ENCODE results near the gene SECTM1. TPM values are rescaled to one million over a fixed set of nuclear protein-coding genes. Genes with fewer than 3 reads are reported as not detected.

SECTM1 gene
- total RNA-seq, 2 donors from 2014 or later: not detected

DNA sequence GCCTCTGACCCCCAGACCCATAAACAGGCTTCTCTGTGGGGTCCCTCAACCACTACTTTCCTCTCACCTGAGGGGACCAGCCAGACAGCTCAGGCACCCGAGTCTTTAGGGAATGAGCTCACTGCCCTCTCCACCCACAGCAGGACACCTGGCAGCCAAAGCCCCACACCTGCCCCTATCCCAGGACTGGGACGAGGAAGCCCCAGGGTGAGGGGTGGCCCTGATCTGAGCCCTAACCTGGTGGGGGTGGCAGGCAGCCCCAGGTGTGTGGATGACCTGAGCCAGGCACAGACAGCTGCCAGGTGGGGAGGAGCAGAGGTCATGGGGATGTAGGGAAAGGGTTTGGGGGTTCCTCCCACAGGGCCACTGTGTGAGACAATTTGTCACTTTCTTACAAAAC, 23.8 kb upstream of the SECTM1 start:
- 97% methylated on average over 2 of the region's 2 CpGs; no CpG with 5 or more reads in 1 of the 2 experiments for WGBS, 2 experiments (ENCODE audit: insufficient coverage in 1 of 2, insufficient read length in 1 of 2)
- H3K36me3 Mint-ChIP-seq (ENCODE audit: low read depth): no peaks in the 10 kb centered on the region
- no peaks in the 10 kb centered on the region for H3K36me3 ChIP-seq (ENCODE audit: control insufficient read depth, insufficient read depth, low read length)
- no peak overlapping the region for H3K27ac ChIP-seq (ENCODE audit: low read depth, low read length)
- no peak for DNase-seq
- H3K27me3 Mint-ChIP-seq (ENCODE audit: insufficient read depth): peaks cover 18% of the 10 kb centered on the region
- H3K9me3 ChIP-seq (ENCODE audit: control insufficient read depth, low read length): no peaks in the 10 kb centered on the region
- H3K9me3 Mint-ChIP-seq: no peaks in the 10 kb centered on the region
- H3K9ac ChIP-seq (ENCODE audit: extremely low read depth, low read length, poor library complexity, severe bottlenecking): no peak overlapping the region
- TF ChIP-seq, protein P1, sequence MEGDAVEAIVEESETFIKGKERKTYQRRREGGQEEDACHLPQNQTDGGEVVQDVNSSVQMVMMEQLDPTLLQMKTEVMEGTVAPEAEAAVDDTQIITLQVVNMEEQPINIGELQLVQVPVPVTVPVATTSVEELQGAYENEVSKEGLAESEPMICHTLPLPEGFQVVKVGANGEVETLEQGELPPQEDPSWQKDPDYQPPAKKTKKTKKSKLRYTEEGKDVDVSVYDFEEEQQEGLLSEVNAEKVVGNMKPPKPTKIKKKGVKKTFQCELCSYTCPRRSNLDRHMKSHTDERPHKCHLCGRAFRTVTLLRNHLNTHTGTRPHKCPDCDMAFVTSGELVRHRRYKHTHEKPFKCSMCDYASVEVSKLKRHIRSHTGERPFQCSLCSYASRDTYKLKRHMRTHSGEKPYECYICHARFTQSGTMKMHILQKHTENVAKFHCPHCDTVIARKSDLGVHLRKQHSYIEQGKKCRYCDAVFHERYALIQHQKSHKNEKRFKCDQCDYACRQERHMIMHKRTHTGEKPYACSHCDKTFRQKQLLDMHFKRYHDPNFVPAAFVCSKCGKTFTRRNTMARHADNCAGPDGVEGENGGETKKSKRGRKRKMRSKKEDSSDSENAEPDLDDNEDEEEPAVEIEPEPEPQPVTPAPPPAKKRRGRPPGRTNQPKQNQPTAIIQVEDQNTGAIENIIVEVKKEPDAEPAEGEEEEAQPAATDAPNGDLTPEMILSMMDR (conservative IDR thresholded peaks at IDR 0.05): no peak
- H3K4me1 Mint-ChIP-seq: peaks cover 2% of the 10 kb centered on the region
- H3K4me3 Mint-ChIP-seq: no peak overlapping the region
- no peak overlapping the region for H3K27ac Mint-ChIP-seq
- H3K4me1 ChIP-seq (ENCODE audit: control insufficient read depth, insufficient read depth, low read length): no peaks in the 10 kb centered on the region
- no peaks in the 10 kb centered on the region for H3K27me3 ChIP-seq (ENCODE audit: control insufficient read depth, insufficient read depth, low read length, poor library complexity, severe bottlenecking)
- no peak overlapping the region for H3K4me3 ChIP-seq (ENCODE audit: low read length)

DNA sequence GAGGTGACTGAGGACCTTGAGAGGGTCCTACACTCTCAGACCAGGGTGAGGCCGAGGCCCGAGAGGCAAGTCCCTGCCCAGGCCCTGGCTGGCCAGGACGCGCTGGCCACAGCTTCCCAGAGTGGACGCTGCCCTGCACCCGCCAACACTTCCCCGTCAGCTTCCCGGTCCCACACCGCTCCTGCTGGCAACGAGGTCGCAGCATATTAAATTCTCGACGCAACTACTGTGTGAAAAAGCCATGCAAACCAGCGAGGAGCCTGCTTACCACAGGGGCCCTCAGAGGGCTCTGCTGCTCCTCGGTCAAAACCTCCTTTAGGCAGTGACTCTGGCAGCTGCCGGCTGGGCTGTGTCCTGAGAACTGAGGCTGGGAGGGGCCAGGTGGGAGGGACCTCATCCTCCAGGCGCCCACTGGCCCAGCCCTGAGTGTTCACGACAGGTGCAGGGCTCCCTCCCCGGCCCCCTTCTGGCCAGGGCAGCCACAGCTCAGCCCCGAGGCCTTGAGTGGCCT, 23.3 kb upstream of the SECTM1 start:
- no peaks in the 10 kb centered on the region for H3K36me3 Mint-ChIP-seq (ENCODE audit: low read depth)
- TF ChIP-seq, protein P1 (conservative IDR thresholded peaks at IDR 0.05): peak; percentile 46
- H3K27me3 ChIP-seq (ENCODE audit: control insufficient read depth, insufficient read depth, low read length, poor library complexity, severe bottlenecking): no peaks in the 10 kb centered on the region
- peaks cover 2% of the 10 kb centered on the region for H3K4me1 Mint-ChIP-seq
- H3K27me3 Mint-ChIP-seq (ENCODE audit: insufficient read depth): peaks cover 16% of the 10 kb centered on the region
- H3K36me3 ChIP-seq (ENCODE audit: control insufficient read depth, insufficient read depth, low read length): no peaks in the 10 kb centered on the region
- H3K4me1 ChIP-seq (ENCODE audit: control insufficient read depth, insufficient read depth, low read length): no peaks in the 10 kb centered on the region
- H3K4me3 ChIP-seq (ENCODE audit: low read length): no peak overlapping the region
- H3K27ac Mint-ChIP-seq: no peak overlapping the region
- WGBS, 2 experiments (ENCODE audit: insufficient coverage in 1 of 2, insufficient read length in 1 of 2): 71 to 77% methylated on average over 15 to 20 of the region's 20 CpGs
- no peaks in the 10 kb centered on the region for H3K9me3 Mint-ChIP-seq
- no peak overlapping the region for H3K9ac ChIP-seq (ENCODE audit: extremely low read depth, low read length, poor library complexity, severe bottlenecking)
- no peak overlapping the region for H3K27ac ChIP-seq (ENCODE audit: low read depth, low read length)
- no peak overlapping the region for H3K4me3 Mint-ChIP-seq
- peak; percentile 88 for DNase-seq
- H3K9me3 ChIP-seq (ENCODE audit: control insufficient read depth, low read length): no peaks in the 10 kb centered on the region

DNA sequence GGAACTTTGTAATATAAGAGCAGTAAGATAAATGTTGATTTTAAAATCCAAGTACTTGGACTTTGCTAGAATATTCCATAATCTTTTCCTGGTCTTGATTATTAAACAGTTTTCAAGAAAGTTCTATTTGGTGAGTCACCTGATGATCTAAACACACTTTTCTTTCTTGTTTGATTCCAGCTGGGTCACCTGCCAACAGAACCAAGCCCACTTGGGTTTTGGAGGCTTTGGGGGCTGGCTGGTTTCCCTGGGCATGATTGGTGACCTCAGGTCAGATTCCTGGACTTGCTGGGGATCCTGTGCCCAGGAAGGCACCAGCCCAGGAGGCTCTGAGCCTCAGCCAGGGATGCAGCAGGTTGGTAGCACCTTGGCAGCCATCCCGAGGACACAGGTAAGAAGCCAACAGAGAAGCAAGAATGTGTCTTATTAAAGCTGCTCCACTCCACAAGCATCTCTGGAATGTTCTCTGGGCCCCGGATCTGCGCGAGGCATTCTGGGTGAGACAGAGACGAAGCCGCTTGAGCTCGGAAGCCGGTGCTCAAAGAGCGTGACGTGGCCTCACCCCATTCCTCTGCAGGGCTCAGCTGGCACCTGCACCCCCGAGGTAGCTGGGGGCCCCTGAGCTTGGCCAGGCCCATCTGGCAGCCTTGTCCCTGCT, 22.3 kb upstream of the SECTM1 start:
- TF ChIP-seq, protein P1 (conservative IDR thresholded peaks at IDR 0.05): no peak
- Mint-ChIP-seq H3K4me1 (peaks cover 2% of the 10 kb centered on the region), H3K36me3 (ENCODE audit: low read depth) (no peaks in the 10 kb centered on the region), H3K4me3 (no peak overlapping the region), H3K9me3 (no peaks in the 10 kb centered on the region), H3K27ac (no peak overlapping the region), H3K27me3 (ENCODE audit: insufficient read depth) (peaks cover 11% of the 10 kb centered on the region)
- Histone ChIP-seq H3K4me3 (ENCODE audit: low read length) (no peak overlapping the region), H3K27ac (ENCODE audit: low read depth, low read length) (no peak overlapping the region), H3K27me3 (ENCODE audit: control insufficient read depth, insufficient read depth, low read length, poor library complexity, severe bottlenecking) (no peaks in the 10 kb centered on the region), H3K9ac (ENCODE audit: extremely low read depth, low read length, poor library complexity, severe bottlenecking) (no peak overlapping the region), H3K36me3 (ENCODE audit: control insufficient read depth, insufficient read depth, low read length) (no peaks in the 10 kb centered on the region), H3K9me3 (ENCODE audit: control insufficient read depth, low read length) (no peaks in the 10 kb centered on the region), H3K4me1 (ENCODE audit: control insufficient read depth, insufficient read depth, low read length) (no peaks in the 10 kb centered on the region)
- peak; percentile 54 for DNase-seq
- 88 to 91% methylated on average over 8 to 11 of the region's 11 CpGs for WGBS, 2 experiments (ENCODE audit: insufficient coverage in 1 of 2, insufficient read length in 1 of 2)
